ENCODE results near the gene ADAMTS9.

GRCh38 chr3:64608741-64609140, 79.1 kb downstream of the ADAMTS9 start:
- TF ChIP-seq CTCF (IDR thresholded peaks at IDR 0.05) (no peak), POLR2AphosphoS5 (IDR thresholded peaks at IDR 0.05) (no peak), POLR2A (IDR thresholded peaks at IDR 0.05) (no peak)

Measured in sigmoid colon (tissue), 4 donors.